ENCODE data around the gene KRTAP10-9.

GRCh38 chr21:44592446-44593311 lies 34.2 kb upstream of the KRTAP10-9 start, which contains the start of gene KRTAP10-6:
- TF ChIP-seq CTCF (IDR thresholded peaks at IDR 0.05) (no peak), POLR2A (IDR thresholded peaks at IDR 0.05) (no peak)

All from heart left ventricle (tissue), 13 donors.